HFF-Myc (cell line): ENCODE measurements around the gene LRRK2.
A peak's percentile ranks its signal among the peaks of the same experiment; 100 is the strongest.
"Not testable (repeated sequence)": the region's sequence is repeated elsewhere in the genome, so short reads cannot be mapped to it uniquely, and the experiment has no call there.

Experiments used
- DNase-seq: peaks from one replicate; pipeline ENCODE4 v3.0.0-alpha.2; 2011; ENCODE audit warnings: low read depth; ENCODE audit errors: extremely low read depth
- H3K4me3 ChIP-seq: replicated peaks from 2 replicates; pipeline ENCODE4 v1.5.1; 2011; ENCODE audit warnings: low read depth, mild to moderate bottlenecking, control low read depth, low read length
- TF ChIP-seq, protein P1 (sequence below): IDR thresholded peaks from 2 replicates; pipeline ENCODE4 v1.5.1; 2012; ENCODE audit warnings: mild to moderate bottlenecking, low read depth, low read length, control low read depth; ENCODE audit errors: missing control alignments

The LRRK2 gene

DNA sequence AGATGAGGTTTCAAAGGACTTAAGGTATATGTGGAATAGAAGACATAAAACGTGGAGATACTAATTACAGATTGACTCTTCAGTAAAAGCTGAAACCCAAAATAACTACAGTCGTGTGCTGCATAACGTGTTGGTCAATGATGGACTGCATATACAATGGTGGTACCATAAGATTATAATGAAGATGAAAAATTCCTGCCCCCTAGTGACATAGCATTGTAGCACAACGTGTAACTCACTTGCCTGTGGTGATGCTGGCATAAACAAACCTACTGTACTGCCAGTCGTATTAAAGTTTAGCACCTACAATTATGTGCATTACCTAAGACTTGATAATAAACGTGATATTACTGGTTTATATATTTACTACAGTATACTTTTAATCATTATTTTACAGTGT, 150.3 kb downstream of the LRRK2 start:
- TF ChIP-seq, protein P1, sequence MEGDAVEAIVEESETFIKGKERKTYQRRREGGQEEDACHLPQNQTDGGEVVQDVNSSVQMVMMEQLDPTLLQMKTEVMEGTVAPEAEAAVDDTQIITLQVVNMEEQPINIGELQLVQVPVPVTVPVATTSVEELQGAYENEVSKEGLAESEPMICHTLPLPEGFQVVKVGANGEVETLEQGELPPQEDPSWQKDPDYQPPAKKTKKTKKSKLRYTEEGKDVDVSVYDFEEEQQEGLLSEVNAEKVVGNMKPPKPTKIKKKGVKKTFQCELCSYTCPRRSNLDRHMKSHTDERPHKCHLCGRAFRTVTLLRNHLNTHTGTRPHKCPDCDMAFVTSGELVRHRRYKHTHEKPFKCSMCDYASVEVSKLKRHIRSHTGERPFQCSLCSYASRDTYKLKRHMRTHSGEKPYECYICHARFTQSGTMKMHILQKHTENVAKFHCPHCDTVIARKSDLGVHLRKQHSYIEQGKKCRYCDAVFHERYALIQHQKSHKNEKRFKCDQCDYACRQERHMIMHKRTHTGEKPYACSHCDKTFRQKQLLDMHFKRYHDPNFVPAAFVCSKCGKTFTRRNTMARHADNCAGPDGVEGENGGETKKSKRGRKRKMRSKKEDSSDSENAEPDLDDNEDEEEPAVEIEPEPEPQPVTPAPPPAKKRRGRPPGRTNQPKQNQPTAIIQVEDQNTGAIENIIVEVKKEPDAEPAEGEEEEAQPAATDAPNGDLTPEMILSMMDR, result peak; percentile 18
- DNase-seq, result no peak
- no peak overlapping the region for H3K4me3 ChIP-seq

GRCh38 chr12:40376533-40377267, 151.9 kb downstream of the LRRK2 start:
- no peak overlapping the region for H3K4me3 ChIP-seq
- TF ChIP-seq, protein P1, result no peak
- DNase-seq, result no peak

GRCh38 chr12:40378691-40379090, 153.9 kb downstream of the LRRK2 start:
- no peak for DNase-seq
- TF ChIP-seq, protein P1, result no peak
- H3K4me3 ChIP-seq, result no peak overlapping the region

- no peak for DNase-seq
- TF ChIP-seq, protein P1, result no peak
- no peak overlapping the region for H3K4me3 ChIP-seq
These were observed 157.4 kb downstream of the LRRK2 start for GRCh38 chr12:40382217-40382616.

DNA sequence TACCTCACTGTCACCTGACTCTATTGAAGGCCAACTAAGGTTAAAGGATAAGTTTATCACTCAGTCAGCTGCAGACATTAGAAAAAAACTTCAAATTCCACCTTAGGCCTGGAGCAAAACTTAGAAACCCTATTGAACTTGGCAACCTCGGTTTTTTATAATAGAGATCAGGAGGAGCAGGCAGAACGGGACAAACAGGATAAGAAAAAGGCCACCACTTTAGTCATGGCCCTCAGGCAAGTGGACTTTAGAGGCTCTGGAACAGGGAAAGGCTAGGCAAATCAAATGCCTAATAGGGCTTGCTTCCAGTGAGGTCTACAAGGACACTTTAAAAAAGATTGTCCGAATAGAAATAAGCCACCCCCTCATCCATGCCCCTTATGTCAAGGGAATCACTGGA, 162.5 kb downstream of the LRRK2 start:
- DNase-seq, H3K4me3 ChIP-seq: not testable (repeated sequence)

GRCh38 chr12:40390980-40391379, 166.2 kb downstream of the LRRK2 start:
- TF ChIP-seq, protein P1, result no peak
- DNase-seq, result no peak
- no peak overlapping the region for H3K4me3 ChIP-seq

DNA sequence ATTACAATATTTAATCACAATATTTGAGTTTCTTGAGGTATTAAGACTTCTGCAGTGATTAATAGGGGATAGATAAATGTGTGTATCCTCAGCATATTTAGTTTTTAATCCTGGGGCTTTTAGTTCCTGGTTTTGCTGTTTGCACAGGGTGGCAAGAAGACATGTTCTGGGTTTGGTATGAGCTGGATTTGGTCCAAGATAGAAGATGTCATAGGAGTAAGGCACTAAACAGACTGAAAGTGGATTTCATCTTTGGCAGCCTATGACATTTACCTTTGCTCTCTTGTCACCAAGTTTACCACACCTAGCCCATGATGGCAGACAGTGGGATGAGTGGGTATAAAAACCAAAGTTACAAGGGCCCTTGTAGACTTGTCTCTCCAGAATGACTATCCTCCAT, 168.2 kb downstream of the LRRK2 start:
- DNase-seq, result no peak
- TF ChIP-seq, protein P1, result no peak
- no peak overlapping the region for H3K4me3 ChIP-seq
